ENCODE results near the gene SSRP1. TPM values are rescaled to one million over a fixed set of nuclear protein-coding genes. Genes with fewer than 3 reads are reported as not detected.
A peak's percentile ranks its signal among the peaks of the same experiment; 100 is the strongest.

The SSRP1 gene
- total and polyA plus RNA-seq, 3 experiments from 2014 or later, result 44.5 to 314 (median 308) TPM

GRCh38 chr11:57358543-57358961, 22.9 kb upstream of the SSRP1 start:
- Mint-ChIP-seq H3K9me3 (no peaks in the 10 kb centered on the region), H3K27me3 (peaks cover 1 to 29% of the 10 kb centered on the region in 2 donors), H3K4me3 (no peak overlapping the region), H3K27ac (no peak overlapping the region), H3K4me1 (no peaks in the 10 kb centered on the region), H3K36me3 (peaks cover 0 to 5% (median 0%) of the 10 kb centered on the region in 3 donors)
- POLR2A ChIA-PET, result no interaction called here
- H3K27ac ChIP-seq (ENCODE audit: low read depth, low read length), result no peak overlapping the region
- no peaks in the 10 kb centered on the region for H3K9me3 ChIP-seq (ENCODE audit: low read length)
- CTCF ChIA-PET, result no interaction called here
- no peaks in the 10 kb centered on the region for H3K4me1 ChIP-seq (ENCODE audit: insufficient read depth, low read length)
- no peaks in the 10 kb centered on the region for H3K27me3 ChIP-seq (ENCODE audit: insufficient read depth, low read length, poor library complexity, severe bottlenecking)
- no peak overlapping the region for H3K4me3 ChIP-seq (ENCODE audit: low read length)
- no peak for DNase-seq
- no peaks in the 10 kb centered on the region for H3K36me3 ChIP-seq (ENCODE audit: insufficient read depth, low read length)

GRCh38 chr11:57357856-57358255, 22.2 kb upstream of the SSRP1 start:
- ChIA-PET CTCF (interaction anchor here (2.3 to 2.5 kb wide), 2 partner anchors 10 to 13 kb away, joined by 6 to 8 read pairs; no protein-coding TSS in a partner anchor), POLR2A (no interaction called here)
- H3K36me3 ChIP-seq (ENCODE audit: insufficient read depth, low read length), result no peaks in the 10 kb centered on the region
- H3K27ac ChIP-seq (ENCODE audit: low read depth, low read length), result no peak overlapping the region
- H3K4me3 ChIP-seq (ENCODE audit: low read length), result no peak overlapping the region
- Mint-ChIP-seq H3K9me3 (no peaks in the 10 kb centered on the region), H3K36me3 (peaks cover 0 to 5% (median 0%) of the 10 kb centered on the region in 3 donors), H3K27ac (no peak overlapping the region), H3K4me3 (no peak overlapping the region), H3K27me3 (peaks cover 1 to 25% of the 10 kb centered on the region in 2 donors), H3K4me1 (no peaks in the 10 kb centered on the region)
- DNase-seq, result no peak
- no peaks in the 10 kb centered on the region for H3K9me3 ChIP-seq (ENCODE audit: low read length)
- H3K4me1 ChIP-seq (ENCODE audit: insufficient read depth, low read length), result no peaks in the 10 kb centered on the region
- H3K27me3 ChIP-seq (ENCODE audit: insufficient read depth, low read length, poor library complexity, severe bottlenecking), result no peaks in the 10 kb centered on the region

GRCh38 chr11:57357310-57357709, 21.6 kb upstream of the SSRP1 start:
- Mint-ChIP-seq H3K27me3 (peaks cover 1 to 22% of the 10 kb centered on the region in 2 donors), H3K27ac (no peak overlapping the region), H3K9me3 (no peaks in the 10 kb centered on the region), H3K4me1 (no peaks in the 10 kb centered on the region), H3K36me3 (peaks cover 0 to 5% (median 0%) of the 10 kb centered on the region in 3 donors), H3K4me3 (no peak overlapping the region)
- ChIA-PET POLR2A (no interaction called here), CTCF (interaction anchor here (2.3 to 2.5 kb wide), 2 partner anchors 10 to 12 kb away, joined by 6 to 8 read pairs; no protein-coding TSS in a partner anchor)
- Histone ChIP-seq H3K4me1 (ENCODE audit: insufficient read depth, low read length) (no peaks in the 10 kb centered on the region), H3K36me3 (ENCODE audit: insufficient read depth, low read length) (no peaks in the 10 kb centered on the region), H3K9me3 (ENCODE audit: low read length) (no peaks in the 10 kb centered on the region), H3K27ac (ENCODE audit: low read depth, low read length) (no peak overlapping the region), H3K4me3 (ENCODE audit: low read length) (no peak overlapping the region), H3K27me3 (ENCODE audit: insufficient read depth, low read length, poor library complexity, severe bottlenecking) (no peaks in the 10 kb centered on the region)
- DNase-seq, result no peak

- Mint-ChIP-seq H3K27ac (no peak overlapping the region), H3K9me3 (peaks cover 0 to 4% (median 0%) of the 10 kb centered on the region in 5 donors), H3K36me3 (peaks cover 0 to 2% (median 0%) of the 10 kb centered on the region in 3 donors), H3K4me1 (no peaks in the 10 kb centered on the region), H3K4me3 (no peak overlapping the region), H3K27me3 (peaks cover 1 to 18% of the 10 kb centered on the region in 2 donors)
- no peak overlapping the region for H3K4me3 ChIP-seq (ENCODE audit: low read length)
- H3K27ac ChIP-seq (ENCODE audit: low read depth, low read length), result no peak overlapping the region
- no peak for DNase-seq
- H3K36me3 ChIP-seq (ENCODE audit: insufficient read depth, low read length), result no peaks in the 10 kb centered on the region
- H3K4me1 ChIP-seq (ENCODE audit: insufficient read depth, low read length), result no peaks in the 10 kb centered on the region
- ChIA-PET CTCF (interaction anchor here (2.3 to 2.5 kb wide), 2 partner anchors 9 to 11 kb away, joined by 6 to 8 read pairs; no protein-coding TSS in a partner anchor), POLR2A (no interaction called here)
- no peaks in the 10 kb centered on the region for H3K27me3 ChIP-seq (ENCODE audit: insufficient read depth, low read length, poor library complexity, severe bottlenecking)
- H3K9me3 ChIP-seq (ENCODE audit: low read length), result no peaks in the 10 kb centered on the region
Observed at GRCh38 chr11:57356268-57356667, 20.6 kb upstream of the SSRP1 start.

GRCh38 chr11:57354699-57355098, 19.0 kb upstream of the SSRP1 start:
- H3K27me3 Mint-ChIP-seq, result peaks cover 5 to 18% of the 10 kb centered on the region in 2 donors
- POLR2A ChIA-PET, result no interaction called here
- peak overlapping the region in 1 of 8 donors; percentile 9 for H3K27ac Mint-ChIP-seq
- Histone ChIP-seq H3K4me3 (ENCODE audit: low read length) (no peak overlapping the region), H3K36me3 (ENCODE audit: insufficient read depth, low read length) (no peaks in the 10 kb centered on the region), H3K27ac (ENCODE audit: low read depth, low read length) (no peak overlapping the region), H3K9me3 (ENCODE audit: low read length) (no peaks in the 10 kb centered on the region), H3K4me1 (ENCODE audit: insufficient read depth, low read length) (no peaks in the 10 kb centered on the region), H3K27me3 (ENCODE audit: insufficient read depth, low read length, poor library complexity, severe bottlenecking) (no peaks in the 10 kb centered on the region)
- DNase-seq, result no peak
- peaks cover 0 to 4% (median 3%) of the 10 kb centered on the region in 3 donors for H3K4me1 Mint-ChIP-seq
- CTCF ChIA-PET, result no interaction called here
- H3K9me3 Mint-ChIP-seq, result peaks cover 0 to 4% (median 0%) of the 10 kb centered on the region in 5 donors
- peaks cover 0 to 2% (median 0%) of the 10 kb centered on the region in 3 donors for H3K36me3 Mint-ChIP-seq
- no peak overlapping the region for H3K4me3 Mint-ChIP-seq

GRCh38 chr11:57353852-57354251, 18.2 kb upstream of the SSRP1 start:
- no peak overlapping the region for H3K4me3 ChIP-seq (ENCODE audit: low read length)
- Mint-ChIP-seq H3K9me3 (peaks cover 0 to 4% (median 0%) of the 10 kb centered on the region in 5 donors), H3K27ac (no peak overlapping the region), H3K36me3 (peaks cover 0 to 2% (median 0%) of the 10 kb centered on the region in 3 donors), H3K4me1 (peaks cover 0 to 5% (median 3%) of the 10 kb centered on the region in 3 donors), H3K4me3 (no peak overlapping the region), H3K27me3 (peaks cover 5 to 18% of the 10 kb centered on the region in 2 donors)
- ChIA-PET CTCF (interaction anchor here (2.2 kb wide), 1 partner anchor 140 kb away, joined by 6 read pairs; no protein-coding TSS in a partner anchor), POLR2A (no interaction called here)
- no peak overlapping the region for H3K27ac ChIP-seq (ENCODE audit: low read depth, low read length)
- H3K9me3 ChIP-seq (ENCODE audit: low read length), result no peaks in the 10 kb centered on the region
- no peak for DNase-seq
- H3K36me3 ChIP-seq (ENCODE audit: insufficient read depth, low read length), result no peaks in the 10 kb centered on the region
- H3K27me3 ChIP-seq (ENCODE audit: insufficient read depth, low read length, poor library complexity, severe bottlenecking), result no peaks in the 10 kb centered on the region
- no peaks in the 10 kb centered on the region for H3K4me1 ChIP-seq (ENCODE audit: insufficient read depth, low read length)

- H3K36me3 Mint-ChIP-seq, result peaks cover 0 to 2% (median 0%) of the 10 kb centered on the region in 3 donors
- Histone ChIP-seq H3K27ac (ENCODE audit: low read depth, low read length) (no peak overlapping the region), H3K4me1 (ENCODE audit: insufficient read depth, low read length) (no peaks in the 10 kb centered on the region), H3K27me3 (ENCODE audit: insufficient read depth, low read length, poor library complexity, severe bottlenecking) (no peaks in the 10 kb centered on the region), H3K9me3 (ENCODE audit: low read length) (no peaks in the 10 kb centered on the region), H3K4me3 (ENCODE audit: low read length) (no peak overlapping the region), H3K36me3 (ENCODE audit: insufficient read depth, low read length) (no peaks in the 10 kb centered on the region)
- H3K9me3 Mint-ChIP-seq, result peaks cover 0 to 4% (median 0%) of the 10 kb centered on the region in 5 donors
- ChIA-PET POLR2A (no interaction called here), CTCF (interaction anchor here (1.0 to 2.3 kb wide), 3 partner anchors 9 to 140 kb away, joined by 3 to 7 read pairs (median 6); no protein-coding TSS in a partner anchor)
- H3K4me1 Mint-ChIP-seq, result peaks cover 0 to 5% (median 3%) of the 10 kb centered on the region in 3 donors
- DNase-seq, result no peak
- no peak overlapping the region for H3K4me3 Mint-ChIP-seq
- H3K27me3 Mint-ChIP-seq, result peaks cover 5 to 18% of the 10 kb centered on the region in 2 donors
- H3K27ac Mint-ChIP-seq, result no peak overlapping the region
Observed at GRCh38 chr11:57353446-57353845, 17.8 kb upstream of the SSRP1 start.

GRCh38 chr11:57353036-57353435, 17.3 kb upstream of the SSRP1 start:
- H3K4me3 ChIP-seq (ENCODE audit: low read length), result no peak overlapping the region
- Mint-ChIP-seq H3K4me1 (peaks cover 0 to 5% (median 3%) of the 10 kb centered on the region in 3 donors), H3K27ac (no peak overlapping the region), H3K27me3 (peaks cover 5 to 18% of the 10 kb centered on the region in 2 donors), H3K4me3 (no peak overlapping the region), H3K9me3 (peaks cover 0 to 4% (median 0%) of the 10 kb centered on the region in 5 donors), H3K36me3 (peaks cover 0 to 2% (median 0%) of the 10 kb centered on the region in 3 donors)
- no peaks in the 10 kb centered on the region for H3K9me3 ChIP-seq (ENCODE audit: low read length)
- no peaks in the 10 kb centered on the region for H3K4me1 ChIP-seq (ENCODE audit: insufficient read depth, low read length)
- ChIA-PET POLR2A (no interaction called here), CTCF (interaction anchor here (1.0 to 2.3 kb wide), 3 partner anchors 9 to 140 kb away, joined by 3 to 7 read pairs (median 6); no protein-coding TSS in a partner anchor)
- no peak for DNase-seq
- H3K27me3 ChIP-seq (ENCODE audit: insufficient read depth, low read length, poor library complexity, severe bottlenecking), result no peaks in the 10 kb centered on the region
- no peak overlapping the region for H3K27ac ChIP-seq (ENCODE audit: low read depth, low read length)
- H3K36me3 ChIP-seq (ENCODE audit: insufficient read depth, low read length), result no peaks in the 10 kb centered on the region
